B cell (primary cell): ENCODE data around the gene CDC42BPA. TPM values are rescaled to one million over a fixed set of nuclear protein-coding genes. Genes with fewer than 3 reads are reported as not detected.

Experiments
- ATAC-seq: fragments of 200-7000 bp; cut with Tn5 transposase; one replicate; pipeline ENCODE4 v1.10.0; 2021; ENCODE audit warnings: low read depth, mild to moderate bottlenecking, moderate number of reproducible peaks, moderate library complexity
- CTCF ChIA-PET: fragments of 350-600 bp; sonication (Branson Sonifier 250); formaldehyde crosslinking; loops from one replicate; lab custom pipeline; 2021; ENCODE audit warnings: antibody characterized with exemption, inconsistent platforms; lab: Charles Lee
- POLR2A ChIA-PET: fragments of 350-600 bp; sonication (Branson Sonifier 250); formaldehyde crosslinking; loops from one replicate; lab custom pipeline; 2021; ENCODE audit warnings: antibody characterized with exemption; lab: Charles Lee
- DNase-seq: peaks from one replicate; pipeline ENCODE4 v3.0.0; 2013
- H2AFZ ChIP-seq: 2 replicates; pipeline ENCODE4 v1.6.1; 2012; ENCODE audit warnings: mild to moderate bottlenecking, low read depth, low read length; ENCODE audit not compliant: insufficient read depth, poor library complexity, severe bottlenecking
- H3K27ac ChIP-seq, 2 donors: 1 replicate in 1 of 2; 2 replicates in 1 of 2; pipeline ENCODE4 v1.5.1; 2012 to 2013; ENCODE audit warnings: low read length in 2 of 2, mild to moderate bottlenecking in 2 of 2, moderate library complexity in 1 of 2
- H3K27me3 ChIP-seq, 4 experiments: fragments of 200-600 bp in 1 of 4; sonication (generic) in 1 of 4; replicated peaks in 1 of 4; 1 replicate in 2 of 4; 2 replicates in 2 of 4; pipeline versions ENCODE4 v1.6.1 to v1.7.0; 2013 to 2016; ENCODE audit warnings: low read length in 3 of 4, mild to moderate bottlenecking in 2 of 4, mixed read lengths in 1 of 4, moderate library complexity in 1 of 4; ENCODE audit not compliant: insufficient read depth in 4 of 4, control insufficient read depth in 3 of 4; ENCODE audit errors: control extremely low read depth in 1 of 4
- H3K36me3 ChIP-seq, 2 experiments: replicated peaks in 1 of 2; 1 replicate in 1 of 2; 2 replicates in 1 of 2; pipeline versions ENCODE4 v1.6.1 to v1.7.1; 2013; ENCODE audit warnings: low read length in 1 of 2; ENCODE audit not compliant: insufficient read depth in 2 of 2, control insufficient read depth in 1 of 2; ENCODE audit errors: control extremely low read depth in 1 of 2, extremely low read depth in 1 of 2
- H3K4me1 ChIP-seq, 2 donors: fragments of 200-600 bp in 1 of 2; sonication (generic) in 1 of 2; 1 replicate in 1 of 2; 2 replicates in 1 of 2; pipeline versions ENCODE4 v1.5.1 to v1.6.1; 2013 to 2017; ENCODE audit warnings: low read length in 2 of 2; ENCODE audit not compliant: control insufficient read depth in 2 of 2, insufficient read depth in 2 of 2
- H3K4me2 ChIP-seq: replicated peaks from 2 replicates; pipeline ENCODE3; 2012; ENCODE audit warnings: mild to moderate bottlenecking, low read depth, low read length; ENCODE audit not compliant: poor library complexity, severe bottlenecking
- H3K4me3 ChIP-seq, 5 experiments: fragments of 200-600 bp in 1 of 5; sonication (generic) in 1 of 5; 1 replicate in 3 of 5; 2 replicates in 2 of 5; pipeline versions ENCODE4 v1.5.1 to v1.7.0; 2011 to 2016; ENCODE audit warnings: low read length in 4 of 5, mild to moderate bottlenecking in 4 of 5, low read depth in 2 of 5, control low read depth in 1 of 5, moderate library complexity in 1 of 5; ENCODE audit not compliant: insufficient read depth in 1 of 5; ENCODE audit errors: control extremely low read depth in 1 of 5, extremely low read depth in 1 of 5
- H3K79me2 ChIP-seq: fragments of 200-600 bp; sonication (generic); one replicate; pipeline ENCODE4 v1.6.0; 2016; ENCODE audit warnings: low read length; ENCODE audit not compliant: control insufficient read depth, insufficient read depth
- H3K9ac ChIP-seq: fragments of 200-600 bp; sonication (generic); 2 replicates; pipeline ENCODE4 v1.6.1; 2017; ENCODE audit warnings: mild to moderate bottlenecking, low read length, moderate library complexity
- H3K9me3 ChIP-seq, 3 donors: one replicate each; pipeline versions ENCODE4 v1.6.1 to v1.7.1; 2013; ENCODE audit warnings: low read length in 2 of 3; ENCODE audit not compliant: control insufficient read depth in 2 of 3, insufficient read depth in 1 of 3; ENCODE audit errors: control extremely low read depth in 1 of 3
- H4K20me1 ChIP-seq: 2 replicates; pipeline ENCODE4 v1.6.0; 2012; ENCODE audit warnings: mild to moderate bottlenecking, low read length; ENCODE audit not compliant: insufficient read depth, control insufficient read depth, poor library complexity, severe bottlenecking
- H3K27ac Mint-ChIP-seq: one replicate; pipeline ENCODE4 v1.8.0; 2021; ENCODE audit warnings: mixed read lengths
- H3K27me3 Mint-ChIP-seq: one replicate; pipeline ENCODE4 v1.8.0; 2021; ENCODE audit warnings: mixed read lengths
- H3K4me1 Mint-ChIP-seq: one replicate; pipeline ENCODE4 v1.8.0; 2021; ENCODE audit warnings: mixed read lengths
- H3K4me3 Mint-ChIP-seq: one replicate; pipeline ENCODE4 v1.8.0; 2021; ENCODE audit warnings: mixed read lengths
- H3K9me3 Mint-ChIP-seq: one replicate; pipeline ENCODE4 v1.8.0; 2022; ENCODE audit warnings: mixed read lengths; ENCODE audit not compliant: insufficient read depth
- CTCF ChIP-seq: fragments of 200-600 bp; IDR thresholded peaks from one replicate; pipeline ENCODE4 v1.8.0; 2022; ENCODE audit warnings: antibody characterized with exemption, mild to moderate bottlenecking
- EZH2 ChIP-seq: IDR thresholded peaks from 2 replicates; pipeline ENCODE4 v1.6.1; 2012; ENCODE audit warnings: borderline replicate concordance, low read depth, mild to moderate bottlenecking, moderate library complexity, low read length; ENCODE audit not compliant: insufficient read depth, poor library complexity, severe bottlenecking
- WGBS: methylation state at CpG from one replicate; pipeline ENCODE4 v1.1.5; 2013; ENCODE audit warnings: missing lambda C conversion rate; ENCODE audit not compliant: insufficient coverage; 5-methylcytosine and 5-hydroxymethylcytosine counted together
- intact Hi-C: fragments of 100-400 bp; cut with micrococcal nuclease; formaldehyde crosslinking; loops from one replicate; pipeline ENCODE4 v1.10.0; 2022
- polyA plus RNA-seq: library from polyadenylated mRNA; depleted of rRNA; stranded (reverse); fragments of >200 nt; gene quantifications from 2 replicates; pipeline ENCODE4 v1.2.3, GENCODE V29; 2012
- total RNA-seq, 2 donors: library from RNA; stranded (reverse); fragments of 120-200 nt in 1 of 2; gene quantifications; 1 replicate in 1 of 2; 2 replicates in 1 of 2; pipeline versions ENCODE4 v1.2.3 to v1.2.4, GENCODE V29; 2013 to 2022

CDC42BPA gene
- total and polyA plus RNA-seq, 2 donors (not counting 1 experiment from before 2014, with no cell fraction given), result 0.04 to 0.69 TPM

GRCh38 chr1:226962421-226963391, 355.6 kb downstream of the CDC42BPA start:
- 94% methylated on average over 27 of the region's 28 CpGs for WGBS
- Histone ChIP-seq H2AFZ (no peak overlapping the region), H3K36me3 (peaks cover 0 to 29% of the 10 kb centered on the region in 2 experiments), H3K9ac (no peak overlapping the region), H3K4me1 (peaks cover 14 to 23% of the 10 kb centered on the region in 2 donors), H3K27me3 (no peaks in the 10 kb centered on the region), H3K4me3 (no peak overlapping the region), H3K9me3 (peaks cover 0 to 6% (median 0%) of the 10 kb centered on the region in 3 donors), H3K27ac (no peak overlapping the region), H4K20me1 (peaks cover 83% of the 10 kb centered on the region), H3K79me2 (peaks cover 57% of the 10 kb centered on the region), H3K4me2 (peak overlapping the region; percentile 44)
- intact Hi-C loops, result no loop called here
- Mint-ChIP-seq H3K4me3 (no peak overlapping the region), H3K27me3 (no peaks in the 10 kb centered on the region), H3K27ac (peak overlapping the region; percentile 26), H3K9me3 (no peaks in the 10 kb centered on the region), H3K4me1 (peaks cover 50% of the 10 kb centered on the region)
- POLR2A ChIA-PET, result no interaction called here
- CTCF ChIA-PET, result no interaction called here
- DNase-seq (no peak), ATAC-seq (no peak)
- TF ChIP-seq EZH2 (no peak), CTCF (no peak)
